ENCODE results near the gene HPSE2. TPM values are rescaled to one million over a fixed set of nuclear protein-coding genes. Genes with fewer than 3 reads are reported as not detected.

The HPSE2 gene
- total and polyA plus RNA-seq, 2 experiments from 2014 or later = 0.10 to 0.24 TPM

DNA sequence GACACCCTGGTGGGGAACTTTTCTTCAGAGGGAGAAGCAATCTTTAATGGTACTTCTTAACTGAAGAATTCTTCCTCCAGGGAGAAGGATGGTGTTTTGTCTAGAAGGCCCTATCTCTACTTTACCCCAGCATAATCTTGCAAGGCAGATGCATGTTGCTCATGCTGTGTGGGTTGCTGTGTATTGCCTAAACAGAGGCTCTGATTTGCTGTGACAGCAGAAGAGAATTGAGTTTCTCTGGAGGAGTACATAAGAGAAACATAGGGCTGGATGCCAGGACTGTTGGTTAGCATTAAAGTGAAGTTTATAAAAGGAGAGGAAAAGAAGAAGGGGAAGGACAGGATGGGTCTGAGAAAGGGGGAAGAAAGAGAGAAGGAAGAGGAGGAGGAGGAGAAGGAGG is 540.8 kb downstream of the HPSE2 start:
- Mint-ChIP-seq H3K27me3 (ENCODE audit: insufficient read depth, low read depth, poor library complexity) (no peaks in the 10 kb centered on the region), H3K36me3 (ENCODE audit: low read depth) (no peaks in the 10 kb centered on the region), H3K27ac (no peak overlapping the region), H3K4me3 (no peak overlapping the region), H3K4me1 (no peaks in the 10 kb centered on the region), H3K9me3 (no peaks in the 10 kb centered on the region)
- Histone ChIP-seq H3K36me3 (ENCODE audit: insufficient read depth) (no peaks in the 10 kb centered on the region), H2AFZ (no peak overlapping the region; the same call in none of the 2 replicates), H4K20me1 (replicated peaks; ENCODE audit: insufficient read depth) (no peaks in the 10 kb centered on the region), H3K4me3 (no peak overlapping the region), H3F3A (replicated peaks; ENCODE audit: low read depth) (no peaks in the 10 kb centered on the region), H3K27ac (ENCODE audit: low read depth) (no peak overlapping the region), H3K79me2 (replicated peaks; ENCODE audit: insufficient read depth) (no peaks in the 10 kb centered on the region), H3K4me1 (ENCODE audit: insufficient read depth) (no peaks in the 10 kb centered on the region), H3K27me3 (ENCODE audit: insufficient read depth) (no peaks in the 10 kb centered on the region), H3K9me2 (ENCODE audit: insufficient read depth) (0 out of 2 replicates have a peak, but pooled peaks cover 6% of the 10 kb centered on the region), H3K4me2 (no peak overlapping the region)
- TF ChIP-seq CREB1 (CRISPR knock-in tag; IDR thresholded peaks at IDR 0.05; ENCODE audit: low read depth) (no peak), NANOG (IDR thresholded peaks at IDR 0.05; ENCODE audit: borderline replicate concordance) (no peak), STAT1 (IDR thresholded peaks at IDR 0.05; ENCODE audit: unreplicated experiment) (no peak), ZNF331 (CRISPR knock-in tag; IDR thresholded peaks at IDR 0.05; ENCODE audit: low read depth) (no peak), EZH2phosphoT487 (IDR thresholded peaks at IDR 0.05; ENCODE audit: unreplicated experiment) (no peak), ZNF114 (CRISPR knock-in tag; IDR thresholded peaks at IDR 0.05) (no peak), POLR2AphosphoS5 (IDR thresholded peaks at IDR 0.05; ENCODE audit: low read depth) (no peak), JUNB (IDR thresholded peaks at IDR 0.05; ENCODE audit: unreplicated experiment) (no peak), EZH2 (IDR thresholded peaks at IDR 0.05; ENCODE audit: low read depth, unreplicated experiment) (no peak)
- TF ChIP-seq, protein P1, sequence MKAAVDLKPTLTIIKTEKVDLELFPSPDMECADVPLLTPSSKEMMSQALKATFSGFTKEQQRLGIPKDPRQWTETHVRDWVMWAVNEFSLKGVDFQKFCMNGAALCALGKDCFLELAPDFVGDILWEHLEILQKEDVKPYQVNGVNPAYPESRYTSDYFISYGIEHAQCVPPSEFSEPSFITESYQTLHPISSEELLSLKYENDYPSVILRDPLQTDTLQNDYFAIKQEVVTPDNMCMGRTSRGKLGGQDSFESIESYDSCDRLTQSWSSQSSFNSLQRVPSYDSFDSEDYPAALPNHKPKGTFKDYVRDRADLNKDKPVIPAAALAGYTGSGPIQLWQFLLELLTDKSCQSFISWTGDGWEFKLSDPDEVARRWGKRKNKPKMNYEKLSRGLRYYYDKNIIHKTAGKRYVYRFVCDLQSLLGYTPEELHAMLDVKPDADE (IDR thresholded peaks at IDR 0.05) = no peak
- TF ChIP-seq, protein P2, sequence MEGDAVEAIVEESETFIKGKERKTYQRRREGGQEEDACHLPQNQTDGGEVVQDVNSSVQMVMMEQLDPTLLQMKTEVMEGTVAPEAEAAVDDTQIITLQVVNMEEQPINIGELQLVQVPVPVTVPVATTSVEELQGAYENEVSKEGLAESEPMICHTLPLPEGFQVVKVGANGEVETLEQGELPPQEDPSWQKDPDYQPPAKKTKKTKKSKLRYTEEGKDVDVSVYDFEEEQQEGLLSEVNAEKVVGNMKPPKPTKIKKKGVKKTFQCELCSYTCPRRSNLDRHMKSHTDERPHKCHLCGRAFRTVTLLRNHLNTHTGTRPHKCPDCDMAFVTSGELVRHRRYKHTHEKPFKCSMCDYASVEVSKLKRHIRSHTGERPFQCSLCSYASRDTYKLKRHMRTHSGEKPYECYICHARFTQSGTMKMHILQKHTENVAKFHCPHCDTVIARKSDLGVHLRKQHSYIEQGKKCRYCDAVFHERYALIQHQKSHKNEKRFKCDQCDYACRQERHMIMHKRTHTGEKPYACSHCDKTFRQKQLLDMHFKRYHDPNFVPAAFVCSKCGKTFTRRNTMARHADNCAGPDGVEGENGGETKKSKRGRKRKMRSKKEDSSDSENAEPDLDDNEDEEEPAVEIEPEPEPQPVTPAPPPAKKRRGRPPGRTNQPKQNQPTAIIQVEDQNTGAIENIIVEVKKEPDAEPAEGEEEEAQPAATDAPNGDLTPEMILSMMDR (conservative IDR thresholded peaks at IDR 0.05; ENCODE audit: low read depth in 2 of 2) = no peak
- TF ChIP-seq, protein P3, sequence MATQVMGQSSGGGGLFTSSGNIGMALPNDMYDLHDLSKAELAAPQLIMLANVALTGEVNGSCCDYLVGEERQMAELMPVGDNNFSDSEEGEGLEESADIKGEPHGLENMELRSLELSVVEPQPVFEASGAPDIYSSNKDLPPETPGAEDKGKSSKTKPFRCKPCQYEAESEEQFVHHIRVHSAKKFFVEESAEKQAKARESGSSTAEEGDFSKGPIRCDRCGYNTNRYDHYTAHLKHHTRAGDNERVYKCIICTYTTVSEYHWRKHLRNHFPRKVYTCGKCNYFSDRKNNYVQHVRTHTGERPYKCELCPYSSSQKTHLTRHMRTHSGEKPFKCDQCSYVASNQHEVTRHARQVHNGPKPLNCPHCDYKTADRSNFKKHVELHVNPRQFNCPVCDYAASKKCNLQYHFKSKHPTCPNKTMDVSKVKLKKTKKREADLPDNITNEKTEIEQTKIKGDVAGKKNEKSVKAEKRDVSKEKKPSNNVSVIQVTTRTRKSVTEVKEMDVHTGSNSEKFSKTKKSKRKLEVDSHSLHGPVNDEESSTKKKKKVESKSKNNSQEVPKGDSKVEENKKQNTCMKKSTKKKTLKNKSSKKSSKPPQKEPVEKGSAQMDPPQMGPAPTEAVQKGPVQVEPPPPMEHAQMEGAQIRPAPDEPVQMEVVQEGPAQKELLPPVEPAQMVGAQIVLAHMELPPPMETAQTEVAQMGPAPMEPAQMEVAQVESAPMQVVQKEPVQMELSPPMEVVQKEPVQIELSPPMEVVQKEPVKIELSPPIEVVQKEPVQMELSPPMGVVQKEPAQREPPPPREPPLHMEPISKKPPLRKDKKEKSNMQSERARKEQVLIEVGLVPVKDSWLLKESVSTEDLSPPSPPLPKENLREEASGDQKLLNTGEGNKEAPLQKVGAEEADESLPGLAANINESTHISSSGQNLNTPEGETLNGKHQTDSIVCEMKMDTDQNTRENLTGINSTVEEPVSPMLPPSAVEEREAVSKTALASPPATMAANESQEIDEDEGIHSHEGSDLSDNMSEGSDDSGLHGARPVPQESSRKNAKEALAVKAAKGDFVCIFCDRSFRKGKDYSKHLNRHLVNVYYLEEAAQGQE (IDR thresholded peaks at IDR 0.05; ENCODE audit: unreplicated experiment) = no peak
- TF ChIP-seq, protein P4, sequence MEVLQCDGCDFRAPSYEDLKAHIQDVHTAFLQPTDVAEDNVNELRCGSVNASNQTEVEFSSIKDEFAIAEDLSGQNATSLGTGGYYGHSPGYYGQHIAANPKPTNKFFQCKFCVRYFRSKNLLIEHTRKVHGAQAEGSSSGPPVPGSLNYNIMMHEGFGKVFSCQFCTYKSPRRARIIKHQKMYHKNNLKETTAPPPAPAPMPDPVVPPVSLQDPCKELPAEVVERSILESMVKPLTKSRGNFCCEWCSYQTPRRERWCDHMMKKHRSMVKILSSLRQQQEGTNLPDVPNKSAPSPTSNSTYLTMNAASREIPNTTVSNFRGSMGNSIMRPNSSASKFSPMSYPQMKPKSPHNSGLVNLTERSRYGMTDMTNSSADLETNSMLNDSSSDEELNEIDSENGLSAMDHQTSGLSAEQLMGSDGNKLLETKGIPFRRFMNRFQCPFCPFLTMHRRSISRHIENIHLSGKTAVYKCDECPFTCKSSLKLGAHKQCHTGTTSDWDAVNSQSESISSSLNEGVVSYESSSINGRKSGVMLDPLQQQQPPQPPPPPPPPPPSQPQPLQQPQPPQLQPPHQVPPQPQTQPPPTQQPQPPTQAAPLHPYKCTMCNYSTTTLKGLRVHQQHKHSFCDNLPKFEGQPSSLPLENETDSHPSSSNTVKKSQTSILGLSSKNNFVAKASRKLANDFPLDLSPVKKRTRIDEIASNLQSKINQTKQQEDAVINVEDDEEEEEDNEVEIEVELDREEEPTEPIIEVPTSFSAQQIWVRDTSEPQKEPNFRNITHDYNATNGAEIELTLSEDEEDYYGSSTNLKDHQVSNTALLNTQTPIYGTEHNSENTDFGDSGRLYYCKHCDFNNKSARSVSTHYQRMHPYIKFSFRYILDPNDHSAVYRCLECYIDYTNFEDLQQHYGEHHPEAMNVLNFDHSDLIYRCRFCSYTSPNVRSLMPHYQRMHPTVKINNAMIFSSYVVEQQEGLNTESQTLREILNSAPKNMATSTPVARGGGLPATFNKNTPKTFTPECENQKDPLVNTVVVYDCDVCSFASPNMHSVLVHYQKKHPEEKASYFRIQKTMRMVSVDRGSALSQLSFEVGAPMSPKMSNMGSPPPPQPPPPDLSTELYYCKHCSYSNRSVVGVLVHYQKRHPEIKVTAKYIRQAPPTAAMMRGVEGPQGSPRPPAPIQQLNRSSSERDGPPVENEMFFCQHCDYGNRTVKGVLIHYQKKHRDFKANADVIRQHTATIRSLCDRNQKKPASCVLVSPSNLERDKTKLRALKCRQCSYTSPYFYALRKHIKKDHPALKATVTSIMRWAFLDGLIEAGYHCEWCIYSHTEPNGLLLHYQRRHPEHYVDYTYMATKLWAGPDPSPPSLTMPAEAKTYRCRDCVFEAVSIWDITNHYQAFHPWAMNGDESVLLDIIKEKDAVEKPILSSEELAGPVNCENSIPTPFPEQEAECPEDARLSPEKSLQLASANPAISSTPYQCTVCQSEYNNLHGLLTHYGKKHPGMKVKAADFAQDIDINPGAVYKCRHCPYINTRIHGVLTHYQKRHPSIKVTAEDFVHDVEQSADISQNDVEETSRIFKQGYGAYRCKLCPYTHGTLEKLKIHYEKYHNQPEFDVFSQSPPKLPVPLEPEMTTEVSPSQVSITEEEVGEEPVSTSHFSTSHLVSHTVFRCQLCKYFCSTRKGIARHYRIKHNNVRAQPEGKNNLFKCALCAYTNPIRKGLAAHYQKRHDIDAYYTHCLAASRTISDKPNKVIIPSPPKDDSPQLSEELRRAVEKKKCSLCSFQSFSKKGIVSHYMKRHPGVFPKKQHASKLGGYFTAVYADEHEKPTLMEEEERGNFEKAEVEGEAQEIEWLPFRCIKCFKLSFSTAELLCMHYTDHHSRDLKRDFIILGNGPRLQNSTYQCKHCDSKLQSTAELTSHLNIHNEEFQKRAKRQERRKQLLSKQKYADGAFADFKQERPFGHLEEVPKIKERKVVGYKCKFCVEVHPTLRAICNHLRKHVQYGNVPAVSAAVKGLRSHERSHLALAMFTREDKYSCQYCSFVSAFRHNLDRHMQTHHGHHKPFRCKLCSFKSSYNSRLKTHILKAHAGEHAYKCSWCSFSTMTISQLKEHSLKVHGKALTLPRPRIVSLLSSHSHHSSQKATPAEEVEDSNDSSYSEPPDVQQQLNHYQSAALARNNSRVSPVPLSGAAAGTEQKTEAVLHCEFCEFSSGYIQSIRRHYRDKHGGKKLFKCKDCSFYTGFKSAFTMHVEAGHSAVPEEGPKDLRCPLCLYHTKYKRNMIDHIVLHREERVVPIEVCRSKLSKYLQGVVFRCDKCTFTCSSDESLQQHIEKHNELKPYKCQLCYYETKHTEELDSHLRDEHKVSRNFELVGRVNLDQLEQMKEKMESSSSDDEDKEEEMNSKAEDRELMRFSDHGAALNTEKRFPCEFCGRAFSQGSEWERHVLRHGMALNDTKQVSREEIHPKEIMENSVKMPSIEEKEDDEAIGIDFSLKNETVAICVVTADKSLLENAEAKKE (CRISPR knock-in tag; IDR thresholded peaks at IDR 0.05) = no peak
- no peak for DNase-seq (ENCODE audit: low spot score)
- ATAC-seq = no peak

Measured in GM23338 (cell line).